Left ventricle myocardium inferior (tissue), 1 donor: ENCODE data around the gene FAAP100. TPM values are rescaled to one million over a fixed set of nuclear protein-coding genes. Genes with fewer than 3 reads are reported as not detected.
"Not testable (repeated sequence)": the region's sequence is repeated elsewhere in the genome, so short reads cannot be mapped to it uniquely, and the experiment has no call there.

Experiments used
- DNase-seq: peaks from one replicate; pipeline ENCODE4 v3.0.0-alpha.2; 2020
- H3K27ac ChIP-seq: fragments of 200-600 bp; replicated peaks from 2 replicates; pipeline ENCODE4 v1.8.0; 2021
- H3K27me3 ChIP-seq: fragments of 200-600 bp; 2 replicates; pipeline ENCODE4 v1.8.0; 2021; ENCODE audit warnings: low read depth
- H3K36me3 ChIP-seq: fragments of 200-600 bp; 2 replicates; pipeline ENCODE4 v1.8.0; 2021
- H3K4me1 ChIP-seq: fragments of 200-600 bp; 2 replicates; pipeline ENCODE4 v1.8.0; 2021
- H3K4me3 ChIP-seq: fragments of 200-600 bp; 2 replicates; pipeline ENCODE4 v1.8.0; 2021; ENCODE audit warnings: mild to moderate bottlenecking, moderate library complexity
- H3K9me3 ChIP-seq: fragments of 200-600 bp; replicated peaks from 2 replicates; pipeline ENCODE4 v1.8.0; 2021
- intact Hi-C: fragments of 100-400 bp; cut with micrococcal nuclease; formaldehyde crosslinking; loops from one replicate; pipeline ENCODE4 v1.11.0; 2022
- total RNA-seq: library from RNA; stranded (reverse); fragmentation: NEBNext Ultra II Directional; extraction: Animal tissue kit (Norgen Biotek cat#: 25700); gene quantifications from one replicate; pipeline ENCODE4 v1.2.1, GENCODE V29; 2021
- TF ChIP-seq, protein P1 (sequence below): fragments of 200-600 bp; IDR thresholded peaks from 2 replicates; pipeline ENCODE4 v1.8.0; 2021; ENCODE audit warnings: antibody characterized with exemption, mild to moderate bottlenecking, borderline replicate concordance
- donor health status: DM: no; HTN: yes; CAD: no; lungs with severe emphysema.

FAAP100 gene
- total RNA-seq, 1 donor from 2014 or later: 15.9 TPM

DNA sequence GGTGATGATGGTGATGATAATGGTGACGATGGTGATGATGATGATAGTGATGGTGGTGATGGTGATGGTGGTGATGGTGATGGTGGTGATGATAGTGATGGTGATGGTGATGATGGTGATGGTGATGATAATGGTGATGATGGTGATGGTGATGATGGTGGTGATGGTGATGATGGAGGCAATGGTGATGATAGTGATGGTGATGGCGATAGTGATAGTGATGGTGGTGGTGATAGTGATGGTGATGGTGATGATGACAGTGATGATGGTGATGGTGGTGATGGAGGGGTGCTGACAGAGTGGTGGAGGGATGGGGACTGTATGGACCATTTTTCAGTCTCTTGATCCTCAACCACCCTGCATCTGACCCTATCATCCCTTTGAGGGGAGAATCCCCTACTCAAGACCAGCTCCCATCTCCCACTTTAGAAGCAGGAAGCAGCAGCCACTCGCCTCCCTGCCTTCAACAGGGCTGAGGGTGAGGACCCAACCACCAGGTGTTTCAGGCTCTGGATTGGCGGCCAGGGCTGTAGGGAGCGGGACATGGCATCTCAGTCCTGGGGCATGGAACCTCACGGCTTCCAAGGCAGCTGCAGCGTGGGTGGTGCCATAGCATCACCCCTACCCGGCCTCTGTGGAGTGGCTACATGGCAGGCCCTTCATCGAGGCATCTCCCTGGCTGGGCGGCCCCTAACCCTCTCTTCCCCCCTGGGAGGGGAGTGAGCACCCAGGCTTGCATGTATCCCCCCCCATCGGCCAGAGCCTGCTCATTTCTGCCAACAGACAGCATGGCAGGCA, 19.5 kb downstream of the FAAP100 start:
- DNase-seq: no peak
- TF ChIP-seq, protein P1, sequence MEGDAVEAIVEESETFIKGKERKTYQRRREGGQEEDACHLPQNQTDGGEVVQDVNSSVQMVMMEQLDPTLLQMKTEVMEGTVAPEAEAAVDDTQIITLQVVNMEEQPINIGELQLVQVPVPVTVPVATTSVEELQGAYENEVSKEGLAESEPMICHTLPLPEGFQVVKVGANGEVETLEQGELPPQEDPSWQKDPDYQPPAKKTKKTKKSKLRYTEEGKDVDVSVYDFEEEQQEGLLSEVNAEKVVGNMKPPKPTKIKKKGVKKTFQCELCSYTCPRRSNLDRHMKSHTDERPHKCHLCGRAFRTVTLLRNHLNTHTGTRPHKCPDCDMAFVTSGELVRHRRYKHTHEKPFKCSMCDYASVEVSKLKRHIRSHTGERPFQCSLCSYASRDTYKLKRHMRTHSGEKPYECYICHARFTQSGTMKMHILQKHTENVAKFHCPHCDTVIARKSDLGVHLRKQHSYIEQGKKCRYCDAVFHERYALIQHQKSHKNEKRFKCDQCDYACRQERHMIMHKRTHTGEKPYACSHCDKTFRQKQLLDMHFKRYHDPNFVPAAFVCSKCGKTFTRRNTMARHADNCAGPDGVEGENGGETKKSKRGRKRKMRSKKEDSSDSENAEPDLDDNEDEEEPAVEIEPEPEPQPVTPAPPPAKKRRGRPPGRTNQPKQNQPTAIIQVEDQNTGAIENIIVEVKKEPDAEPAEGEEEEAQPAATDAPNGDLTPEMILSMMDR: no peak
- Histone ChIP-seq H3K4me3 (no peak overlapping the region), H3K4me1 (peaks cover 18% of the 10 kb centered on the region), H3K27ac (no peak overlapping the region), H3K27me3 (peaks cover 74% of the 10 kb centered on the region), H3K36me3 (no peaks in the 10 kb centered on the region), H3K9me3 (no peaks in the 10 kb centered on the region)
- intact Hi-C loops: no loop called here

DNA sequence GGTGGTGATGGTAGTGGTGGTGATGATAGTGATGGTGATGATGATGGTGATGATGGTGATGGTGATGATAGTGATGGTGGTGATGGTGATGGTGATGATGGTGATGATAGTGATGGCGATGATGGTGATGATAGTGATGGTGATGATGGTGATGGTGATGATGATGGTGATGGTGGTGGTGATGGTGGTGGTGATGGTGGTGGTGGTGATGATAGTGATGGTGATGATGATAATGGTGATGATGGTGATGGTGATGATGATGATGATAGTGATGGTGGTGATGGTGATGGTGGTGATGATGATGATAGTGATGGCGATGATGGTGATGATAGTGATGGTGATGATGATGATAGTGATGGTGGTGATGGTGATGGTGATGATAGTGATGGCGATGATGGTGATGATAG, 20.2 kb downstream of the FAAP100 start:
- DNase-seq, H3K36me3 ChIP-seq, H3K4me3 ChIP-seq, H3K9me3 ChIP-seq, intact Hi-C loops, H3K27ac ChIP-seq: not testable (repeated sequence)
- peaks cover 74% of the 10 kb centered on the region for H3K27me3 ChIP-seq
- peaks cover 11% of the 10 kb centered on the region for H3K4me1 ChIP-seq

DNA sequence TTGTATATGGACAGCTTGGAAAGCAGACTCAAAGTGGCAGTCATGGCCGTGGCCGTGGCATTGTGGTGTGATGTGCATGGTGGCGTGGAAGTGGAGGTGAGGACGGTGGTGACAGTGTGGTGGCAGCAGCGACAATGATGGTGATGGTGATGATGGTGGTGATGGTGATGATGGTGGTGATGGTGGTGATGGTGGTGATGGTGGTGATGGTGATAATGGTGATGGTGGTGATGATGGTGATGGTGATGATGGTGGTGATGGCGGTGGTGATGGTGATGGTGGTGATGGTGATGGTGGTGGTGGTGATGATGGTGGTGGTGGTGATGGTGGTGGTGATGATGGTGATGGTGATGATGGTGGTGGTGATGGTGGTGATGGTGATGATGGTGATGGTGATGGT, 21.1 kb downstream of the FAAP100 start:
- intact Hi-C loops: not testable (repeated sequence)

DNA sequence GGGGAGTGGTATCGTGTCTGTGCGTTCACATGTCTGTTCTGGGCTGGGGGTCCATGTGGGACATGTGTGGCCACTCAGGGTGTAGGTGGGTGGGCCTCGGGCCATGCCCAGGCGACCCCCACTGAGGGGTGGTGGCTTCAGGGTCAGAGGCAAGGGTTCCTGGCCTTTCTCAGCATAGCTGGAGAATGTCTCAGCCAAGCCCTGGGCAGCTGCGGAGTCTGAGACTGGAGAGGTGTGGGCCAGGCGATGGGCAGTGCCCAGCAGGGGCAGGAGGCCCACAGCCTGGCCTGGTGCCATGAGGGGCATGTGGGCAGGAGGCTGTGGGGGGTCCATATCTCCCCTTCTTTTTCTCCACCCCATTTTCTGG, 22.7 kb downstream of the FAAP100 start:
- no peak overlapping the region for H3K4me3 ChIP-seq
- no peak overlapping the region for H3K27ac ChIP-seq
- H3K36me3 ChIP-seq: no peaks in the 10 kb centered on the region
- intact Hi-C loops: no loop called here
- peaks cover 78% of the 10 kb centered on the region for H3K27me3 ChIP-seq
- no peak for DNase-seq
- TF ChIP-seq, protein P1: no peak
- no peaks in the 10 kb centered on the region for H3K4me1 ChIP-seq
- no peaks in the 10 kb centered on the region for H3K9me3 ChIP-seq

More for the DNA sequence above, 21.1 kb downstream of the FAAP100 start:
- H3K4me3 ChIP-seq, H3K36me3 ChIP-seq, H3K27ac ChIP-seq, H3K9me3 ChIP-seq, DNase-seq, H3K4me1 ChIP-seq: not testable (repeated sequence)
- peaks cover 74% of the 10 kb centered on the region for H3K27me3 ChIP-seq

DNA sequence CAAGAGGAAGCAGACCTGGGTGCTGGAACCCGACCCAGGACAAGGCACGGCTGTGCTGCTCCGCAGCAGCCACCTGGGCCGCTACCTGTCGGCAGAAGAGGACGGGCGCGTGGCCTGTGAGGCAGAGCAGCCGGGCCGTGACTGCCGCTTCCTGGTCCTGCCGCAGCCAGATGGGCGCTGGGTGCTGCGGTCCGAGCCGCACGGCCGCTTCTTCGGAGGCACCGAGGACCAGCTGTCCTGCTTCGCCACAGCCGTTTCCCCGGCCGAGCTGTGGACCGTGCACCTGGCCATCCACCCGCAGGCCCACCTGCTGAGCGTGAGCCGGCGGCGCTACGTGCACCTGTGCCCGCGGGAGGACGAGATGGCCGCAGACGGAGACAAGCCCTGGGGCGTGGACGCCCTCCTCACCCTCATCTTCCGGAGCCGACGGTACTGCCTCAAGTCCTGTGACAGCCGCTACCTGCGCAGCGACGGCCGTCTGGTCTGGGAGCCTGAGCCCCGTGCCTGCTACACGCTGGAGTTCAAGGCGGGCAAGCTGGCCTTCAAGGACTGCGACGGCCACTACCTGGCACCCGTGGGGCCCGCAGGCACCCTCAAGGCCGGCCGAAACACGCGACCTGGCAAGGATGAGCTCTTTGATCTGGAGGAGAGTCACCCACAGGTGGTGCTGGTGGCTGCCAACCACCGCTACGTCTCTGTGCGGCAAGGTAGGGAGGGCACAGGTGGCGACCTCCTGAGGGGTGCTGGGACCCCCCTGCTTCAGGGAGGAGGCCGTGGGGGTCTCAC, 23.3 kb downstream of the FAAP100 start:
- no peak for DNase-seq
- TF ChIP-seq, protein P1: no peak
- Histone ChIP-seq H3K27me3 (peaks cover 78% of the 10 kb centered on the region), H3K4me1 (peaks cover under 1% of the 10 kb centered on the region), H3K4me3 (no peak overlapping the region), H3K9me3 (no peaks in the 10 kb centered on the region), H3K27ac (no peak overlapping the region), H3K36me3 (no peaks in the 10 kb centered on the region)
- intact Hi-C loops: no loop called here

DNA sequence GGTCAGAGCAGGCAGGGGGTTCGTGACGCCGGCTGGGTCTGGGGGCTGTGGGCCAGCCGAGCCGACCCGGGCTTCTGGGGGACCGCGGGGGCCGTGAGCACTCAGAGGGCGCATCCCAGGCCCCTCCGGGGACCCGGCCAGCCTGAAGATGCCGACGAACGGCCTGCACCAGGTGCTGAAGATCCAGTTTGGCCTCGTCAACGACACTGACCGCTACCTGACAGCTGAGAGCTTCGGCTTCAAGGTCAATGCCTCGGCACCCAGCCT, 23.8 kb downstream of the FAAP100 start:
- Histone ChIP-seq H3K4me3 (no peak overlapping the region), H3K36me3 (no peaks in the 10 kb centered on the region), H3K27me3 (peaks cover 79% of the 10 kb centered on the region), H3K4me1 (peaks cover 6% of the 10 kb centered on the region), H3K27ac (no peak overlapping the region), H3K9me3 (no peaks in the 10 kb centered on the region)
- intact Hi-C loops: no loop called here
- no peak for DNase-seq
- TF ChIP-seq, protein P1: no peak
